Neural progenitor cell (in vitro differentiated cells): ENCODE data around the gene NDNF. TPM values are rescaled to one million over a fixed set of nuclear protein-coding genes. Genes with fewer than 3 reads are reported as not detected.

ENCODE experiments used
- DNase-seq: peaks from one replicate; pipeline ENCODE4 v3.0.0-alpha.2; 2016; ENCODE audit warnings: low spot score
- H2AFZ ChIP-seq: fragments of 200-600 bp; sonication (generic); replicated peaks from 2 replicates; pipeline ENCODE4 v1.6.1; 2016; ENCODE audit warnings: antibody characterized with exemption
- H3F3A ChIP-seq: fragments of 200-600 bp; sonication (generic); 2 replicates; pipeline ENCODE4 v1.6.1; 2016; ENCODE audit warnings: antibody characterized with exemption, low read depth
- H3K27ac ChIP-seq: fragments of 200-600 bp; sonication (generic); 2 replicates; pipeline ENCODE4 v1.5.1; 2016; ENCODE audit warnings: mild to moderate bottlenecking
- H3K27me3 ChIP-seq: fragments of 200-600 bp; sonication (generic); 2 replicates; pipeline ENCODE4 v1.6.1; 2016; ENCODE audit warnings: mild to moderate bottlenecking, moderate library complexity
- H3K36me3 ChIP-seq: fragments of 200-600 bp; sonication (generic); 2 replicates; pipeline ENCODE4 v1.5.1; 2016
- H3K4me1 ChIP-seq: fragments of 200-600 bp; sonication (generic); 2 replicates; pipeline ENCODE4 v1.6.1; 2016; ENCODE audit warnings: mixed run types
- H3K4me2 ChIP-seq: fragments of 200-600 bp; sonication (generic); 2 replicates; pipeline ENCODE4 v1.6.1; 2016
- H3K4me3 ChIP-seq: fragments of 200-600 bp; sonication (generic); 2 replicates; pipeline ENCODE4 v1.5.1; 2016
- H3K79me2 ChIP-seq: fragments of 200-600 bp; sonication (generic); 2 replicates; pipeline ENCODE4 v1.6.1; 2016; ENCODE audit warnings: low read depth
- H3K9ac ChIP-seq: fragments of 200-600 bp; sonication (generic); 2 replicates; pipeline ENCODE4 v1.6.1; 2016
- H3K9me3 ChIP-seq: fragments of 200-600 bp; sonication (generic); 2 replicates; pipeline ENCODE4 v1.5.1; 2016; ENCODE audit warnings: low read depth
- H4K20me1 ChIP-seq: fragments of 200-600 bp; sonication (generic); 2 replicates; pipeline ENCODE4 v1.6.1; 2016; ENCODE audit warnings: low read depth
- H3K27ac Mint-ChIP-seq: 3 replicates; pipeline ENCODE4 v1.8.0; 2021; ENCODE audit warnings: mixed read lengths
- H3K27me3 Mint-ChIP-seq: 2 replicates; pipeline ENCODE4 v1.8.0; 2022; ENCODE audit warnings: low read depth, mild to moderate bottlenecking, inconsistent platforms, moderate library complexity, mixed read lengths; ENCODE audit not compliant: insufficient read depth
- H3K36me3 Mint-ChIP-seq: 3 replicates; pipeline ENCODE4 v1.8.0; 2021; ENCODE audit warnings: mixed read lengths
- H3K4me1 Mint-ChIP-seq: 3 replicates; pipeline ENCODE4 v1.8.0; 2021; ENCODE audit warnings: mixed read lengths
- H3K4me3 Mint-ChIP-seq: 3 replicates; pipeline ENCODE4 v1.8.0; 2021; ENCODE audit warnings: mild to moderate bottlenecking, moderate library complexity, mixed read lengths
- H3K9me3 Mint-ChIP-seq: 3 replicates; pipeline ENCODE4 v1.8.0; 2020; ENCODE audit warnings: mixed read lengths
- EZH2 ChIP-seq: fragments of 200-600 bp; sonication (generic); IDR thresholded peaks from 2 replicates; pipeline ENCODE4 v1.6.1; 2017; ENCODE audit warnings: antibody characterized with exemption, mild to moderate bottlenecking, moderate library complexity
- EZH2phosphoT487 ChIP-seq: fragments of 200-600 bp; sonication (generic); IDR thresholded peaks from 2 replicates; pipeline ENCODE4 v1.6.1; 2017; ENCODE audit warnings: antibody characterized with exemption
- total RNA-seq: library from RNA; depleted of rRNA; stranded (reverse); fragments of >200 nt; gene quantifications from 2 replicates; pipeline ENCODE4 v1.2.3, GENCODE V29; 2015; ENCODE audit warnings: low replicate concordance
- TF ChIP-seq, protein P1 (sequence below): fragments of 200-600 bp; sonication (generic); IDR thresholded peaks from 2 replicates; pipeline ENCODE4 v1.5.1; 2017; ENCODE audit warnings: antibody characterized with exemption, mild to moderate bottlenecking

NDNF gene
- total RNA-seq, 1 donor from 2014 or later = 4.0 TPM

DNA sequence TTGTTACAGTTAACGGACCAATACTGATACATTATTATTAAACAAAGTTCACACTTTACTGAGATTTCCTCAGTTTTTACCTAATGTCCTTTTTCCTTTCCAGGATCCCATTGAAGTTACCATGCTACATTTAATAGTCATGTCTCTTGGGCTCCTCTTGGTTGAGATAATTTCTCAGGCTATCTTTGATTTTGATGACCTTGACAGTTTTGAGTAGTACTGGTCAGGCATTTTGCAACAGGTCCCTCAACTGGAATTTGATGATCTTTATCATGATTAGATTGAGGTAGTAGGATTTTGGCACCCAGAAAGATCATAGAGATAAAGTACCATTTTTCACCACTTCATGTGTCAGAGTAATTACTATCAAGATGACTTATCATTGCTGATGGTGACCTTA is 53.8 kb downstream of the NDNF start:
- DNase-seq = no peak
- Histone ChIP-seq H3K36me3 (no peaks in the 10 kb centered on the region), H3K9me3 (no peaks in the 10 kb centered on the region), H3K27me3 (no peaks in the 10 kb centered on the region), H3K27ac (no peak overlapping the region), H3K4me1 (no peaks in the 10 kb centered on the region), H3K4me2 (no peak overlapping the region), H3K9ac (no peak overlapping the region), H3K79me2 (no peaks in the 10 kb centered on the region), H3F3A (no peaks in the 10 kb centered on the region), H2AFZ (no peak overlapping the region), H3K4me3 (no peak overlapping the region), H4K20me1 (no peaks in the 10 kb centered on the region)
- Mint-ChIP-seq H3K36me3 (no peaks in the 10 kb centered on the region), H3K27me3 (no peaks in the 10 kb centered on the region), H3K4me1 (no peaks in the 10 kb centered on the region), H3K4me3 (no peak overlapping the region), H3K27ac (no peak overlapping the region), H3K9me3 (peaks cover 2% of the 10 kb centered on the region)
- TF ChIP-seq, protein P1, sequence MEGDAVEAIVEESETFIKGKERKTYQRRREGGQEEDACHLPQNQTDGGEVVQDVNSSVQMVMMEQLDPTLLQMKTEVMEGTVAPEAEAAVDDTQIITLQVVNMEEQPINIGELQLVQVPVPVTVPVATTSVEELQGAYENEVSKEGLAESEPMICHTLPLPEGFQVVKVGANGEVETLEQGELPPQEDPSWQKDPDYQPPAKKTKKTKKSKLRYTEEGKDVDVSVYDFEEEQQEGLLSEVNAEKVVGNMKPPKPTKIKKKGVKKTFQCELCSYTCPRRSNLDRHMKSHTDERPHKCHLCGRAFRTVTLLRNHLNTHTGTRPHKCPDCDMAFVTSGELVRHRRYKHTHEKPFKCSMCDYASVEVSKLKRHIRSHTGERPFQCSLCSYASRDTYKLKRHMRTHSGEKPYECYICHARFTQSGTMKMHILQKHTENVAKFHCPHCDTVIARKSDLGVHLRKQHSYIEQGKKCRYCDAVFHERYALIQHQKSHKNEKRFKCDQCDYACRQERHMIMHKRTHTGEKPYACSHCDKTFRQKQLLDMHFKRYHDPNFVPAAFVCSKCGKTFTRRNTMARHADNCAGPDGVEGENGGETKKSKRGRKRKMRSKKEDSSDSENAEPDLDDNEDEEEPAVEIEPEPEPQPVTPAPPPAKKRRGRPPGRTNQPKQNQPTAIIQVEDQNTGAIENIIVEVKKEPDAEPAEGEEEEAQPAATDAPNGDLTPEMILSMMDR = no peak
- TF ChIP-seq EZH2phosphoT487 (no peak), EZH2 (no peak)

DNA sequence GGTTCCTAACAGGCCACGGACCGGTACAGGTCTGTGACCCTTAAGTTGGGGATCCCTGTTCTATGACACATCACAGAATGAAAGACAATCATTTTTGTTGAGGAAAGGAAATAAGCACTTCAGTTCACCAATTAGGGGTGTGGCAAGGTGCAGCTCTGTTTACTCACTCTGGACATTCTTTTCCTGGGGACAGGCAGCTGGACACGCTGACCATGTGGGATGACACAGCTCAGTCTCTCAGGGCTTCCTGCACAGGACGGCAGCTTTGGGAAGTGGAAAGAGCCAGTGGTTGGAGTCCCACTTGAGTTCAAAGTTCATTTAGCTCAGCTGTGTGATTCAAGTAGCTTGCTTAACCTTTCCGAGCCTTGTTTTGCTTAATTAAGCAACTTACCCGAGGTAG is 55.7 kb downstream of the NDNF start:
- DNase-seq = no peak
- H3K9ac ChIP-seq = no peak overlapping the region
- H3K4me1 ChIP-seq = no peaks in the 10 kb centered on the region
- H3K27me3 ChIP-seq = no peaks in the 10 kb centered on the region
- H3K4me3 ChIP-seq = no peak overlapping the region
- TF ChIP-seq EZH2phosphoT487 (no peak), EZH2 (no peak)
- TF ChIP-seq, protein P1 = no peak
- no peaks in the 10 kb centered on the region for H3K36me3 Mint-ChIP-seq
- no peaks in the 10 kb centered on the region for H3F3A ChIP-seq
- no peaks in the 10 kb centered on the region for H4K20me1 ChIP-seq
- peak overlapping the region; percentile 26 for H2AFZ ChIP-seq
- no peak overlapping the region for H3K4me3 Mint-ChIP-seq
- H3K4me2 ChIP-seq = no peak overlapping the region
- no peaks in the 10 kb centered on the region for H3K9me3 Mint-ChIP-seq
- H3K9me3 ChIP-seq = no peaks in the 10 kb centered on the region
- H3K27me3 Mint-ChIP-seq = no peaks in the 10 kb centered on the region
- H3K27ac ChIP-seq = no peak overlapping the region
- no peaks in the 10 kb centered on the region for H3K4me1 Mint-ChIP-seq
- H3K36me3 ChIP-seq = no peaks in the 10 kb centered on the region
- no peaks in the 10 kb centered on the region for H3K79me2 ChIP-seq
- no peak overlapping the region for H3K27ac Mint-ChIP-seq

DNA sequence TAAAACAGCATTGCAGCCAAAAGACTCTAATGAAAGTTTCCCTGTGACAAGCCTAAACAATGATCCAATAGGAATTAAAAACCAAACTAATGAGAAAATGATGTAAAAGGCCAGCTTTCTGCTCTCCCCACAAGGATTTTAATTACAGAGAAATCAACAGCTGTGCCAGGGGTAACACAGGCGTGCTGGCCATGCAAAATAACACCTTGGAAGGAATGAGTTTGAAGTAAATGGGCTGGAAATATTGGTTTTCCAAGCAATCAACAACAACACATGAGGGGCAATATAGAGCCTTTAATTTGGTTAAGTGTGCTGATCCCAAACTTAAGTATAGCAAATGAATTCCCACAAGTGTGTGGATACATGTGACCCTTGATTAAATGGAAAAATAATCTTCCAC is 56.9 kb downstream of the NDNF start:
- Histone ChIP-seq H2AFZ (no peak overlapping the region), H3K9ac (no peak overlapping the region), H3K9me3 (no peaks in the 10 kb centered on the region), H3K4me1 (no peaks in the 10 kb centered on the region), H3K4me3 (no peak overlapping the region), H3F3A (no peaks in the 10 kb centered on the region), H4K20me1 (no peaks in the 10 kb centered on the region), H3K36me3 (no peaks in the 10 kb centered on the region), H3K79me2 (no peaks in the 10 kb centered on the region), H3K27me3 (no peaks in the 10 kb centered on the region), H3K4me2 (no peak overlapping the region), H3K27ac (no peak overlapping the region)
- Mint-ChIP-seq H3K27ac (no peak overlapping the region), H3K36me3 (no peaks in the 10 kb centered on the region), H3K4me1 (no peaks in the 10 kb centered on the region), H3K4me3 (no peak overlapping the region), H3K9me3 (no peaks in the 10 kb centered on the region), H3K27me3 (no peaks in the 10 kb centered on the region)
- DNase-seq = no peak
- TF ChIP-seq EZH2phosphoT487 = no peak
- no peak for TF ChIP-seq EZH2
- TF ChIP-seq, protein P1 = no peak

DNA sequence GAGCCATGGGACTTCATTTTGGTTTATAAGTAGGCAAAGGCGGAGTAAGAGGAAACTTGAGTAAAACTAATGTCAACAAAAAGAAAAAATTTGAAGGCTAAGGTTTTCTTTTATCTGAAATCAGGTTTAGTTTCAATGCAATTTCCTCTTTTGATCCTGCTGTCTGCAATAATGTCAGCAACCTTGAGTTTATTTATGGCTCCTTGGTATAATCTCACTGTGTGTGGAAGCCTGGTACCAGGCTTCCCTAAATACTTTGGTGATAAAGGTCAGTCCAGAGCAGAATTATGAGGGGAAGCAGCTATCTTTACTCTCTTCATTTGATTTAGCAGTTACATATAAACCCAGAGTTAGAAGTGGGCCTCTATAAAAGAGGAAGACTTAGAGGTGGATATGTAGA is 57.8 kb downstream of the NDNF start:
- Histone ChIP-seq H3K36me3 (no peaks in the 10 kb centered on the region), H3K9me3 (no peaks in the 10 kb centered on the region), H3K79me2 (no peaks in the 10 kb centered on the region), H3K9ac (no peak overlapping the region), H3K27ac (no peak overlapping the region), H3K4me3 (no peak overlapping the region), H3K27me3 (no peaks in the 10 kb centered on the region), H3F3A (no peaks in the 10 kb centered on the region), H3K4me1 (no peaks in the 10 kb centered on the region), H3K4me2 (no peak overlapping the region), H4K20me1 (no peaks in the 10 kb centered on the region), H2AFZ (no peak overlapping the region)
- no peaks in the 10 kb centered on the region for H3K4me1 Mint-ChIP-seq
- no peak overlapping the region for H3K27ac Mint-ChIP-seq
- no peaks in the 10 kb centered on the region for H3K36me3 Mint-ChIP-seq
- H3K27me3 Mint-ChIP-seq = peaks cover 3% of the 10 kb centered on the region
- TF ChIP-seq, protein P1 = no peak
- TF ChIP-seq EZH2 = no peak
- no peak for TF ChIP-seq EZH2phosphoT487
- no peak overlapping the region for H3K4me3 Mint-ChIP-seq
- no peaks in the 10 kb centered on the region for H3K9me3 Mint-ChIP-seq
- DNase-seq = no peak
